SK-N-SH treated with all-trans-retinoic acid at 6 μM for 48 hours (cell line): ENCODE measurements around the gene LSS.
A peak's percentile ranks its signal among the peaks of the same experiment; 100 is the strongest.

Source experiments
- ATAC-seq: fragments of 200-7000 bp; cut with Tn5 transposase; 3 replicates; pipeline ENCODE4 v1.9.1; 2020; ENCODE audit warnings: mild to moderate bottlenecking, moderate library complexity
- ARNTL ChIP-seq: fragments of 450-650 bp; formaldehyde crosslinking; IDR thresholded peaks from 2 replicates; pipeline ENCODE4 v1.5.0; 2020; ENCODE audit warnings: low read depth, mild to moderate bottlenecking, moderate library complexity, borderline replicate concordance
- BACH2 ChIP-seq: fragments of 250-450 bp; sonication (Bioruptor Pico); IDR thresholded peaks from 2 replicates; pipeline ENCODE4 v1.9.0; 2021; ENCODE audit warnings: mild to moderate bottlenecking, borderline replicate concordance
- ESRRG ChIP-seq: fragments of 250-450 bp; sonication (Bioruptor Pico); IDR thresholded peaks from 2 replicates; pipeline ENCODE4 v1.6.1; 2021; ENCODE audit warnings: mild to moderate bottlenecking
- GLIS3 ChIP-seq: fragments of 250-450 bp; sonication (Bioruptor Pico); IDR thresholded peaks from 2 replicates; pipeline ENCODE4 v1.5.0; 2020; ENCODE audit warnings: mild to moderate bottlenecking, moderate library complexity
- ISL1 ChIP-seq: fragments of 250-450 bp; sonication (Bioruptor Pico); IDR thresholded peaks from 2 replicates; pipeline ENCODE4 v2.1.2; 2022; ENCODE audit warnings: mild to moderate bottlenecking, moderate library complexity
- OSR1 ChIP-seq: fragments of 250-450 bp; sonication (Bioruptor Pico); IDR thresholded peaks from 2 replicates; pipeline ENCODE4 v1.8.0; 2022; ENCODE audit warnings: moderate library complexity, mild to moderate bottlenecking, inconsistent platforms
- RARB ChIP-seq: fragments of 250-450 bp; sonication (Bioruptor Pico); IDR thresholded peaks from 2 replicates; pipeline ENCODE4 v1.8.0; 2021; ENCODE audit warnings: mild to moderate bottlenecking, moderate library complexity
- SNAI2 ChIP-seq: fragments of 250-450 bp; sonication (Bioruptor Pico); IDR thresholded peaks from 2 replicates; pipeline ENCODE4 v1.5.0; 2020; ENCODE audit warnings: mild to moderate bottlenecking, moderate library complexity
- TCF4 ChIP-seq: fragments of 250-450 bp; sonication (Bioruptor Pico); IDR thresholded peaks from 2 replicates; pipeline ENCODE4 v1.8.0; 2021; ENCODE audit warnings: mild to moderate bottlenecking, moderate library complexity, borderline replicate concordance
- ZC3H10 ChIP-seq: fragments of 250-450 bp; sonication (Bioruptor Pico); IDR thresholded peaks from 2 replicates; pipeline ENCODE4 v1.5.1; 2021; ENCODE audit warnings: mild to moderate bottlenecking, moderate library complexity
- ZFP3 ChIP-seq: fragments of 250-450 bp; sonication (Bioruptor Pico); IDR thresholded peaks from 2 replicates; pipeline ENCODE4 v1.5.0; 2020; ENCODE audit warnings: mild to moderate bottlenecking, moderate library complexity
- ZFP30 ChIP-seq: fragments of 450-650 bp; formaldehyde crosslinking; IDR thresholded peaks from 2 replicates; pipeline ENCODE4 v1.5.0; 2022; ENCODE audit warnings: mild to moderate bottlenecking, moderate library complexity
- ZNF70 ChIP-seq: fragments of 450-650 bp; formaldehyde crosslinking; IDR thresholded peaks from 2 replicates; pipeline ENCODE4 v1.5.0; 2020; ENCODE audit warnings: mild to moderate bottlenecking, moderate library complexity
- ZNF8 ChIP-seq: fragments of 450-650 bp; formaldehyde crosslinking; IDR thresholded peaks from 2 replicates; pipeline ENCODE4 v1.5.0; 2020; ENCODE audit warnings: mild to moderate bottlenecking, moderate library complexity
- TF ChIP-seq, protein P1 (sequence below): fragments of 250-450 bp; sonication (Bioruptor Pico); IDR thresholded peaks from 2 replicates; pipeline ENCODE4 v1.8.0; 2020; ENCODE audit warnings: mild to moderate bottlenecking, moderate library complexity, borderline replicate concordance
- TF ChIP-seq, protein P2 (sequence below): fragments of 250-450 bp; sonication (Bioruptor Pico); IDR thresholded peaks from 2 replicates; pipeline ENCODE4 v1.5.1; 2021; ENCODE audit warnings: mild to moderate bottlenecking, moderate library complexity
- TF ChIP-seq, protein P3 (sequence below): fragments of 250-450 bp; sonication (Bioruptor Pico); IDR thresholded peaks from 2 replicates; pipeline ENCODE4 v1.5.1; 2020; ENCODE audit warnings: low read depth, mild to moderate bottlenecking, moderate library complexity
- TF ChIP-seq, protein P4 (sequence below): fragments of 250-450 bp; sonication (Bioruptor Pico); IDR thresholded peaks from 2 replicates; pipeline ENCODE4 v1.5.0; 2020; ENCODE audit warnings: mild to moderate bottlenecking, moderate library complexity
- TF ChIP-seq, protein P5 (sequence below): fragments of 250-450 bp; sonication (Bioruptor Pico); IDR thresholded peaks from 2 replicates; pipeline ENCODE4 v1.8.0; 2021; ENCODE audit warnings: low read depth, mild to moderate bottlenecking, moderate library complexity, borderline replicate concordance

The LSS gene

DNA sequence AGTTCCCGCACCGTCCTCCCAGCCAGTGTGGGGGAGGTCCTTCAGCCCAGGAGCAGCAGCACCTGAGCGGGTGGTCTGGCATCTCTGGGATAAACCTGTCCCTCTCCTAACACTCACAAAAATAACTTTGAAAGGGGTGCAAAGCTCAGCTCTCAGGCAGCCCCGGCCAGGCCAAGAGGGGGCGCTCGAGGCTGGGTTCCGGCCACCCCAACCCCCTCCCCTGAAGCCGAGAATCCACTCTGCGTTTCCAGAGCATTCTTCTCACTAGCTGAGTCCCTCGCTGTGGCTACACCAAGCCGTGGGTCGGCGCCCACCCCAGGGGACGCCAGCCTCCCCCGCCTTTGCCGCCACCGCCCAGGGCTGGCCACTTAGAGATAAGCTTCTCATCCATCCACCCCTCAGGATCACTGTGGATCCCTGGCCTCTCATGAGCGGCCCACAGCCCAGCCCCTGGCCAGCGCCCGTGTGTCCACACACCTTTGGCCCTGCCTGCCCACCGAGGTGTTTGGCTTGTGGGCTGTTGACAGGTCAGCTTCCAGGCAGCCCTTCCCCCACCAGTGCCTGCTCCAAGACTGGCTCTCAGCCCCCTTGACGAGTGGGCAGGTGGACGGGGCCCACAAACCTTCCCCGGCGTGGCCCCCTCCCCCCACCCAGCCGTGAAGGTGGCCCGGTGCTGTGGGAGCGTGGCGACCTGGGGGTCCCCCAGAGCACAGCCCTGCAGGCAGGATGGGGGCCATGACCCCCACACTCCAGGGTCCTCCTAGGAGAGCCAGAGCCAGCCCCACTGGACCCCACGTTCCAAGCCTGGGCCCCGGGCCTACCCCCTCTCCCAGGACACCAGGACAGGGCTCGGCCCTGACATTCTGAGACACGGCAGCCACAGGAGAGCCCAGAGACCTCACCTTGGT, 75.1 kb downstream of the LSS start:
- peak; percentile 91 for ATAC-seq
- TF ChIP-seq ZNF70 (CRISPR knock-in tag) (no peak), OSR1 (CRISPR knock-in tag) (no peak), ARNTL (no peak), ISL1 (CRISPR knock-in tag) (no peak), ZFP3 (CRISPR knock-in tag) (no peak), ESRRG (no peak), ZC3H10 (CRISPR knock-in tag) (no peak), SNAI2 (CRISPR knock-in tag) (no peak), GLIS3 (CRISPR knock-in tag) (no peak)
- TF ChIP-seq, protein P1, sequence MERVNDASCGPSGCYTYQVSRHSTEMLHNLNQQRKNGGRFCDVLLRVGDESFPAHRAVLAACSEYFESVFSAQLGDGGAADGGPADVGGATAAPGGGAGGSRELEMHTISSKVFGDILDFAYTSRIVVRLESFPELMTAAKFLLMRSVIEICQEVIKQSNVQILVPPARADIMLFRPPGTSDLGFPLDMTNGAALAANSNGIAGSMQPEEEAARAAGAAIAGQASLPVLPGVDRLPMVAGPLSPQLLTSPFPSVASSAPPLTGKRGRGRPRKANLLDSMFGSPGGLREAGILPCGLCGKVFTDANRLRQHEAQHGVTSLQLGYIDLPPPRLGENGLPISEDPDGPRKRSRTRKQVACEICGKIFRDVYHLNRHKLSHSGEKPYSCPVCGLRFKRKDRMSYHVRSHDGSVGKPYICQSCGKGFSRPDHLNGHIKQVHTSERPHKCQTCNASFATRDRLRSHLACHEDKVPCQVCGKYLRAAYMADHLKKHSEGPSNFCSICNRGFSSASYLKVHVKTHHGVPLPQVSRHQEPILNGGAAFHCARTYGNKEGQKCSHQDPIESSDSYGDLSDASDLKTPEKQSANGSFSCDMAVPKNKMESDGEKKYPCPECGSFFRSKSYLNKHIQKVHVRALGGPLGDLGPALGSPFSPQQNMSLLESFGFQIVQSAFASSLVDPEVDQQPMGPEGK (CRISPR knock-in tag): no peak
- TF ChIP-seq, protein P2, sequence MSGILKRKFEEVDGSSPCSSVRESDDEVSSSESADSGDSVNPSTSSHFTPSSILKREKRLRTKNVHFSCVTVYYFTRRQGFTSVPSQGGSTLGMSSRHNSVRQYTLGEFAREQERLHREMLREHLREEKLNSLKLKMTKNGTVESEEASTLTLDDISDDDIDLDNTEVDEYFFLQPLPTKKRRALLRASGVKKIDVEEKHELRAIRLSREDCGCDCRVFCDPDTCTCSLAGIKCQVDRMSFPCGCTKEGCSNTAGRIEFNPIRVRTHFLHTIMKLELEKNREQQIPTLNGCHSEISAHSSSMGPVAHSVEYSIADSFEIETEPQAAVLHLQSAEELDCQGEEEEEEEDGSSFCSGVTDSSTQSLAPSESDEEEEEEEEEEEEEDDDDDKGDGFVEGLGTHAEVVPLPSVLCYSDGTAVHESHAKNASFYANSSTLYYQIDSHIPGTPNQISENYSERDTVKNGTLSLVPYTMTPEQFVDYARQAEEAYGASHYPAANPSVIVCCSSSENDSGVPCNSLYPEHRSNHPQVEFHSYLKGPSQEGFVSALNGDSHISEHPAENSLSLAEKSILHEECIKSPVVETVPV (CRISPR knock-in tag): no peak
- TF ChIP-seq, protein P3, sequence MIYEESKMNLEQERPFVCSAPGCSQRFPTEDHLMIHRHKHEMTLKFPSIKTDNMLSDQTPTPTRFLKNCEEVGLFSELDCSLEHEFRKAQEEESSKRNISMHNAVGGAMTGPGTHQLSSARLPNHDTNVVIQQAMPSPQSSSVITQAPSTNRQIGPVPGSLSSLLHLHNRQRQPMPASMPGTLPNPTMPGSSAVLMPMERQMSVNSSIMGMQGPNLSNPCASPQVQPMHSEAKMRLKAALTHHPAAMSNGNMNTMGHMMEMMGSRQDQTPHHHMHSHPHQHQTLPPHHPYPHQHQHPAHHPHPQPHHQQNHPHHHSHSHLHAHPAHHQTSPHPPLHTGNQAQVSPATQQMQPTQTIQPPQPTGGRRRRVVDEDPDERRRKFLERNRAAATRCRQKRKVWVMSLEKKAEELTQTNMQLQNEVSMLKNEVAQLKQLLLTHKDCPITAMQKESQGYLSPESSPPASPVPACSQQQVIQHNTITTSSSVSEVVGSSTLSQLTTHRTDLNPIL: no peak
- TF ChIP-seq, protein P4, sequence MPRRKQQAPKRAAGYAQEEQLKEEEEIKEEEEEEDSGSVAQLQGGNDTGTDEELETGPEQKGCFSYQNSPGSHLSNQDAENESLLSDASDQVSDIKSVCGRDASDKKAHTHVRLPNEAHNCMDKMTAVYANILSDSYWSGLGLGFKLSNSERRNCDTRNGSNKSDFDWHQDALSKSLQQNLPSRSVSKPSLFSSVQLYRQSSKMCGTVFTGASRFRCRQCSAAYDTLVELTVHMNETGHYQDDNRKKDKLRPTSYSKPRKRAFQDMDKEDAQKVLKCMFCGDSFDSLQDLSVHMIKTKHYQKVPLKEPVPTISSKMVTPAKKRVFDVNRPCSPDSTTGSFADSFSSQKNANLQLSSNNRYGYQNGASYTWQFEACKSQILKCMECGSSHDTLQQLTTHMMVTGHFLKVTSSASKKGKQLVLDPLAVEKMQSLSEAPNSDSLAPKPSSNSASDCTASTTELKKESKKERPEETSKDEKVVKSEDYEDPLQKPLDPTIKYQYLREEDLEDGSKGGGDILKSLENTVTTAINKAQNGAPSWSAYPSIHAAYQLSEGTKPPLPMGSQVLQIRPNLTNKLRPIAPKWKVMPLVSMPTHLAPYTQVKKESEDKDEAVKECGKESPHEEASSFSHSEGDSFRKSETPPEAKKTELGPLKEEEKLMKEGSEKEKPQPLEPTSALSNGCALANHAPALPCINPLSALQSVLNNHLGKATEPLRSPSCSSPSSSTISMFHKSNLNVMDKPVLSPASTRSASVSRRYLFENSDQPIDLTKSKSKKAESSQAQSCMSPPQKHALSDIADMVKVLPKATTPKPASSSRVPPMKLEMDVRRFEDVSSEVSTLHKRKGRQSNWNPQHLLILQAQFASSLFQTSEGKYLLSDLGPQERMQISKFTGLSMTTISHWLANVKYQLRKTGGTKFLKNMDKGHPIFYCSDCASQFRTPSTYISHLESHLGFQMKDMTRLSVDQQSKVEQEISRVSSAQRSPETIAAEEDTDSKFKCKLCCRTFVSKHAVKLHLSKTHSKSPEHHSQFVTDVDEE: no peak
- TF ChIP-seq, protein P5, sequence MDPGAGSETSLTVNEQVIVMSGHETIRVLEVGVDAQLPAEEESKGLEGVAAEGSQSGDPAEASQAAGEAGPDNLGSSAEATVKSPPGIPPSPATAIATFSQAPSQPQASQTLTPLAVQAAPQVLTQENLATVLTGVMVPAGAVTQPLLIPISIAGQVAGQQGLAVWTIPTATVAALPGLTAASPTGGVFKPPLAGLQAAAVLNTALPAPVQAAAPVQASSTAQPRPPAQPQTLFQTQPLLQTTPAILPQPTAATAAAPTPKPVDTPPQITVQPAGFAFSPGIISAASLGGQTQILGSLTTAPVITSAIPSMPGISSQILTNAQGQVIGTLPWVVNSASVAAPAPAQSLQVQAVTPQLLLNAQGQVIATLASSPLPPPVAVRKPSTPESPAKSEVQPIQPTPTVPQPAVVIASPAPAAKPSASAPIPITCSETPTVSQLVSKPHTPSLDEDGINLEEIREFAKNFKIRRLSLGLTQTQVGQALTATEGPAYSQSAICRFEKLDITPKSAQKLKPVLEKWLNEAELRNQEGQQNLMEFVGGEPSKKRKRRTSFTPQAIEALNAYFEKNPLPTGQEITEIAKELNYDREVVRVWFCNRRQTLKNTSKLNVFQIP (CRISPR knock-in tag): no peak

DNA sequence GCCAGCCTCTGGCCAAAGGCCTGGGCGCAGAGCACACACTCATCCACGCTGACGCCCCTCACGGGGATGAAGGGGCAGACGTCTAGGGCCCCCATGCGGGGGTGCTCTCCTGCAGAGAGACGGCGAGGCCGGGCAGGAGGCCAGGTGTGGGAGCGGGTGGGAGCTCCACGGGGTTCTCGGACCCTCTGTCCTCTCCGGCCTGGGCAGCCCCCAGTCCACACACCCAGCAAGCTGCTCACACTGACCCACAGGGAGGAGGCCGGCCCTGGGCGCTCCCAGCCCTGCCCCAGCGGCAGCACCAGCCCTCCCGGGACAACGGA, 75.7 kb downstream of the LSS start:
- peak; percentile 38 for ATAC-seq
- TF ChIP-seq RARB (CRISPR knock-in tag) (no peak), ZNF8 (CRISPR knock-in tag) (no peak), ARNTL (no peak), ZFP30 (CRISPR knock-in tag) (no peak), BACH2 (CRISPR knock-in tag) (no peak)

DNA sequence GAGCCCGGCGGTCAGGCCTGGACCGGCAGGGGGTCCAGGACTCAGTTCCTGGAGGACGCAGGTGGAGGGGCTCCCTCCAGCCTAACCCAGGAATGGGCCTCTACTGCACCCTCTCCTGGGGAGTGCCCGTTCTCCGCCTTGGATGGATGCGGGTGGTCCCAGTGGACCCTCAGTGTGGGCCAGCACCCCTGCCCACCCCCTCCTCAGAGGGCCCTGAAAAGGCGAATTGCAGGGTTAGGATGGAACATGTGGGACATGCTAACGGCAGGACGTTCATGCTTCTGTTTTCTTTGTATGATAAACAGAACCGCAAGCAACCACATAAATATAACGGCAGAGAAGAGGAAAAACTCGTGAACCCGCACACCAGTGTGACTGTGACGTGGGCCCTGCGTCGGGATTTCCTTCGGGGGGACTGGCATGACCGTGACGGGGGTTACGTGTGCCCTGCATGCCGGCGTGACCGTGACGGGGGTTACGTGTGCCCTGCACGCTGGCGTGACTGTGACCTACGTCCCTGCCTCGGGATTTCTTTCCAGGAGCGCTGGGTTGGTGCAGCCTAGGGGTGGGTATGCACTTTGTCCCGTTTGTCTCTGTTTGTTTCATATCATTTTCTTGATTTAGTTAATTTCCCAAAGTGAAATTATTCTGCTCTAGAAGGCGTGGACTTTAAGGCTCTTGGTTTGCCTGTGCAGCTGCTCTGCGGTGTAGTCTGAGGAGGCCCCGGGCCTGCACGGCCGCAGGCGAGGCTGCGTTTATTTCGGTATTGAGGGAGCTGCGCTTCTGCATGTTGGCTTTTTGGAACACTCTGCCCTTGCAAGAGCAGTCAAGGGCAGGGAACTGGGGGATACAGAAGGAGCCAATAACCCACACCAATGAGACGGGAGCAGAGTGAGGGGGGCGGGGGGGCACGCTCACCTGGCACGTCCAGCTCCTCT, 76.3 kb downstream of the LSS start:
- TF ChIP-seq, protein P5 (CRISPR knock-in tag): no peak
- TF ChIP-seq, protein P4: no peak
- TF ChIP-seq ZNF70 (CRISPR knock-in tag): no peak
- TF ChIP-seq, protein P1 (CRISPR knock-in tag): no peak
- no peak for TF ChIP-seq ZFP30 (CRISPR knock-in tag)
- TF ChIP-seq BACH2 (CRISPR knock-in tag): no peak
- TF ChIP-seq RARB (CRISPR knock-in tag): no peak
- TF ChIP-seq TCF4 (CRISPR knock-in tag): no peak
- no peak for ATAC-seq
